Lower leg skin (tissue), 4 donors: Measurements from ENCODE around the gene ANXA11. TPM values are rescaled to one million over a fixed set of nuclear protein-coding genes. Genes with fewer than 3 reads are reported as not detected.
"Not testable (repeated sequence)": the region's sequence is repeated elsewhere in the genome, so short reads cannot be mapped to it uniquely, and the experiment has no call there.

Experiments
- DNase-seq, 2 donors: peaks; one replicate each; pipeline ENCODE4 v3.0.0-alpha.2; 2019; ENCODE audit warnings: low spot score in 2 of 2
- H3K4me3 ChIP-seq: fragments of 200-600 bp; sonication (generic); 2 replicates; pipeline ENCODE4 v1.5.1; 2017; ENCODE audit warnings: mild to moderate bottlenecking, low read depth; ENCODE audit not compliant: poor library complexity, severe bottlenecking
- POLR2A ChIP-seq, 2 donors: fragments of 450-650 bp; IDR thresholded peaks; one replicate each; pipeline ENCODE4 v1.6.1; 2016 to 2017; ENCODE audit warnings: antibody characterized with exemption in 2 of 2, mild to moderate bottlenecking in 1 of 2, moderate library complexity in 1 of 2
- WGBS, 2 donors: methylation state at CpG; one replicate each; pipeline ENCODE4 v1.1.5; 2018; 5-methylcytosine and 5-hydroxymethylcytosine counted together
- intact Hi-C: fragments of 100-400 bp; cut with DNase I; formaldehyde crosslinking; loops from one replicate; pipeline ENCODE4 v1.15.0; 2023; ENCODE audit warnings: low total_unique reads
- total RNA-seq, 4 donors: library from RNA; depleted of rRNA; stranded (reverse); fragments of >200 nt; gene quantifications; one replicate each; pipeline ENCODE4 v1.1.0, GENCODE V29; 2016
- TF ChIP-seq, protein P1 (sequence below), 3 donors: fragments of 450-650 bp; IDR thresholded peaks; one replicate each; pipeline ENCODE4 v1.5.1; 2016; ENCODE audit warnings: antibody characterized with exemption in 3 of 3, mild to moderate bottlenecking in 3 of 3, moderate library complexity in 2 of 3

Gene ANXA11
- total RNA-seq: 100 to 1,000 TPM in 2 of 4 donors, 10 to 100 TPM in 2; 68.4 to 109 (median 100) TPM

DNA sequence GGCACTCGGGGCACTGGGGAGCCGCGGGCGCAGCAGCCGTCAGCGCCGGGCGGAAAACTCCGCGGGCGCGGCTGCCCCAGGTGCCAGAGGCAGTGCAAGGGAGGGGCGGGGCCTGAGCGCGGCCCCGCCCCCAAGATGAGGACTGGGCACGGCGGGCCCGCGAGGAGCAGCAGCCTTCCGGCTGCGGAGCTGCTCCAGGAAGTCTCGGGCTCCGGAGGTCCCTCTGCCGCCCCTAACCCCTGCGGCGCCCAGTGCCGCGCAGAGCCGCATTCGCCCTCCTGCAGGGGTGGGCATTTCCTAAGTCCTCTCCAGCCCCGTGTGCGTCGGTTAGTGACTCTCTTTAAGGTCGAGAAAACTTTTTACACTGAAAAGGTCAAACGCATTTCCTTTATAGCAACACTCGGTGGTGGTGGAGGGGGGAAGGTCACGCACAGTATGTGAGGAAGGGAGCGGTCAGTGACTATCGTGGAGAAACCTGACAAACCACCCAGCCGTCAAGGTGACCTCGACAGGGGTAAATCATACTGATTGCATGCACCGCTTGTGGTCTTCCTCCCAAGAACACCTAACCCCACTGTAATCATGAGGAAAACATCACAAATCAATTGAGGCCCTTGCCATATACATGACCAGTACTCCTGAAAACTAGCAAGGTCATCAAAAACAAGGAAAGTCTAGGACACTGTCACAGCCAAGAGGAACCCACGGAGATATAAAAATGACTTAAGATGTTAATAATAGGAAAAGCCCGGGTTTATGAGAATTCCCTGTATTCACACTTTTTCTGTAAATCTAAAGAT is at the start of gene ANXA11:
Gene ANXA11 (minus strand): TSS at position 61 of the 800 bp plus-strand sequence. CDS start 32,676 bp downstream, outside the sequence.
- peak within 1 kb of the TSS; percentile 93 for H3K4me3 ChIP-seq
- intact Hi-C loops: loop anchor here (5.0 kb wide), 1 partner anchor 53 kb away; no protein-coding TSS in a partner anchor
- TF ChIP-seq, protein P1, sequence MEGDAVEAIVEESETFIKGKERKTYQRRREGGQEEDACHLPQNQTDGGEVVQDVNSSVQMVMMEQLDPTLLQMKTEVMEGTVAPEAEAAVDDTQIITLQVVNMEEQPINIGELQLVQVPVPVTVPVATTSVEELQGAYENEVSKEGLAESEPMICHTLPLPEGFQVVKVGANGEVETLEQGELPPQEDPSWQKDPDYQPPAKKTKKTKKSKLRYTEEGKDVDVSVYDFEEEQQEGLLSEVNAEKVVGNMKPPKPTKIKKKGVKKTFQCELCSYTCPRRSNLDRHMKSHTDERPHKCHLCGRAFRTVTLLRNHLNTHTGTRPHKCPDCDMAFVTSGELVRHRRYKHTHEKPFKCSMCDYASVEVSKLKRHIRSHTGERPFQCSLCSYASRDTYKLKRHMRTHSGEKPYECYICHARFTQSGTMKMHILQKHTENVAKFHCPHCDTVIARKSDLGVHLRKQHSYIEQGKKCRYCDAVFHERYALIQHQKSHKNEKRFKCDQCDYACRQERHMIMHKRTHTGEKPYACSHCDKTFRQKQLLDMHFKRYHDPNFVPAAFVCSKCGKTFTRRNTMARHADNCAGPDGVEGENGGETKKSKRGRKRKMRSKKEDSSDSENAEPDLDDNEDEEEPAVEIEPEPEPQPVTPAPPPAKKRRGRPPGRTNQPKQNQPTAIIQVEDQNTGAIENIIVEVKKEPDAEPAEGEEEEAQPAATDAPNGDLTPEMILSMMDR (IDR thresholded peaks at IDR 0.05): no peak
- peak in 1 of 2 donors; percentile 63 for TF ChIP-seq POLR2A (IDR thresholded peaks at IDR 0.05)
- DNase-seq: peak; percentile 76 to 96
- WGBS, 2 donors: 4 to 5% methylated on average over 22 to 34 of the region's 45 CpGs

GRCh38 chr10:80254726-80255125 is 49.4 kb upstream of the ANXA11 start:
- intact Hi-C loops, DNase-seq, H3K4me3 ChIP-seq: not testable (repeated sequence)
- no CpG with 5 or more reads among the region's 2 CpGs for WGBS, 2 donors

DNA sequence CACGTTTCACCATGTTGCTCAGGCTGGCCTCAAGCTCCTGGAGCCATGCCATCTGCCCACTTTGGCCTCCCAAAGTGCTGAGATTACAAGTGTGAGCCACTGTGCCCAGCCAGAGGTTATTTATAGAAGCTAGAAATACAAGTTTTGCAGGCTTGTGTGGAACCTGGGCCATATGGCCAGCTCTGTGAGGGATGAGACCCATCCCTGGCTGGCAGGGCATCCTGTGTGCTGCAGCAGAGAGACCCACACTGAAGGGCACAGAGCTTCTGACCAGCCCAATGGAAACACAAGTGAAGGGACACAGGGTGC is 48.6 kb upstream of the ANXA11 start:
- WGBS, 2 donors: 39 to 43% methylated on average over 1 of the region's 1 CpG
- intact Hi-C loops, H3K4me3 ChIP-seq, DNase-seq: not testable (repeated sequence)

GRCh38 chr10:80253266-80253962 is 48.1 kb upstream of the ANXA11 start:
- TF ChIP-seq POLR2A (IDR thresholded peaks at IDR 0.05): no peak
- TF ChIP-seq, protein P1 (IDR thresholded peaks at IDR 0.05): no peak
- DNase-seq: no peak
- H3K4me3 ChIP-seq: no peak overlapping the region
- intact Hi-C loops: no loop called here
- WGBS, 2 donors: 75 to 83% methylated on average over 5 of the region's 5 CpGs

DNA sequence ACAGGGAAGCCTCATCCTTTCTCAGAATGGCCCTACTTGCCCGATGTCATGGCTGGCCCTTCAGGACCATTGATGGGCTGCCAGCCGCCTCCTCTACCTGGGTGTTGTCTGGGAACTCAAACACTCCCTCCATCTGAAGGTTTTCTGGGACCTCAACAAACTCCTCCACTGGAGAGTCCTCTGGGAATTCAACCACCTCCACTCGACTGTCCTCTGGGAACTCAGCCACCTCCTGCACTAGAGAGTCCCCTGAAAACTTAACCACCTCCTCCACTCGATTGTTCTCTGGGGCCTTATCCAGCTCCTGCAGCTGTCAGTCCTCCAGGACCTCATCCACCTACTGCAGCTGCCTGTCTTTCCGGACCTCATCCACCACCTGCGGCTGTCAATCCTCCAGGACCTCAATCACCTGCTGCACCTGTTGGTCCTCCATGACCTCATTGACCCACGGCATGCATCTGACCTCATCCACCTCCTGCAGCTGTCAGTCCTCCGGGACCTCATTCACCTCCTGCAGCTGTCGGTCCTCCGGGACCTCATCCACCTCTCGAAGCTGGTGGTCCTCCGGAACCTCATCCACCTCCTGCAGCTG is 47.1 kb upstream of the ANXA11 start:
- DNase-seq: no peak
- H3K4me3 ChIP-seq: no peak overlapping the region
- intact Hi-C loops: no loop called here
- 92 to 93% methylated on average over 12 of the region's 12 CpGs for WGBS, 2 donors
- TF ChIP-seq POLR2A (IDR thresholded peaks at IDR 0.05): no peak
- TF ChIP-seq, protein P1 (IDR thresholded peaks at IDR 0.05): no peak

- intact Hi-C loops, H3K4me3 ChIP-seq, DNase-seq: not testable (repeated sequence)
- 76 to 79% methylated on average over 3 of the region's 4 CpGs for WGBS, 2 donors
These were observed 46.5 kb upstream of the ANXA11 start for GRCh38 chr10:80251703-80252280.

GRCh38 chr10:80250399-80250798 is 45.1 kb upstream of the ANXA11 start:
- H3K4me3 ChIP-seq, DNase-seq, intact Hi-C loops: not testable (repeated sequence)
- WGBS, 2 donors: no CpG with 5 or more reads among the region's 1 CpG

GRCh38 chr10:80249906-80250305 is 44.6 kb upstream of the ANXA11 start:
- H3K4me3 ChIP-seq, DNase-seq, intact Hi-C loops: not testable (repeated sequence)
- WGBS, 2 donors: 20% methylated on average over 2 of the region's 4 CpGs; no CpG with 5 or more reads in 1 of the 2 donors

DNA sequence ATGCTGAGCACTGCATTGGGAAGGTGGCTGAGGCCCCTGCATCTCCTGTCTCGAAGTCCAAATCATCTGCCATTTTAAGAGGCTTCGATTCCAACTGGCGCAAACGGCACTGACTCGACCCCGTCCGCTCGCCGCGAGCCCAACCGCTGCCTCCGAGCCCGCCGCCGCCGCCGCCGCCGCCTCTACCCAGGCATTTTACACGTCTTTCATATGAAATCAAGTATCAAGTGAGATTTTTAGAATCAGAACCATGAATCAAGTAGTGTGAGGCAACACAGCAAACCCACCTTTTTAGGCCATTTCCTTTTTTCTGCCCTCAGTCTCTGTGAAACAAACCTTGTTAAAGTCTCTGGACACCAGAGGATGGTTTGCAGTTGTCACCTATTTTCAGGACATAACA is 42.3 kb upstream of the ANXA11 start:
- intact Hi-C loops, DNase-seq, H3K4me3 ChIP-seq: not testable (repeated sequence)
- 95 to 98% methylated on average over 15 to 19 of the region's 20 CpGs for WGBS, 2 donors

DNA sequence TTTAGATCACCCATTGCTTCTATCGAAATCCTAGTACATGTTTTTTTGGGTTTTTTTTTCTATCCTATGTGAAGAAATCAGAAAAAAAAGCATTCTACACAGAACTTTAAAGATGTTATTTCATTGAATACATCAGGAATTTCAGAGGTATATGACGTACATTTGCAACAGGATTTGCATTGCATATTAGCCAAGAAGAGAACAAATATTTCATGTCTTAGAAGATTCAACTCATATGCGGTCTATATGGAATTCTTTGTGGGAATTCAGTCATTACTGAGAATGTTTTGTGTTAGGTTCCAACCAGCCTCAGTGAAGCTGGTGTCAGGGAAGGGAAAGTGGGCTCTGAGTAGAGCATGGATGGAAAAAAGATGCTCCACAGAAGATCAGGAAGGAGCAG is 39.0 kb upstream of the ANXA11 start:
- WGBS, 2 donors: 70 to 74% methylated on average over 3 of the region's 3 CpGs
- intact Hi-C loops, H3K4me3 ChIP-seq, DNase-seq: not testable (repeated sequence)

DNA sequence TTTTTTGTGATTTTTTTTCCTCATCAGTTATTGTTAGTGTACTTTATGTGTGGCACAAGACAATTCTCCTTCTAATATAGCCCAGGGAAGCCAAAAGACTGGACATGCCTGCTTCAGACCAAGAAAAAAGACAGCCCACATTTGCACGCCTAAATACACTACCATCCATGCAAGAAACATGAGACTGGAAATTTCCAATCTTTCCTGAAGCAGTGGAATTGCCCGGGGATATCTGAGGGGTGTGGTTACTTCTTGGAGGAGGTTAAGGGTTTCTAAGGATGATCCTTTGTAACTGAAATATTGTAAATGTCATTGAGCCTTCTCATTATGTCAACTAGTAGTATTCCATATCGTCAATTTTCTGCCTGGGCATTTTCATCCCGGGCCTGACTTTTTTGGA is 37.0 kb upstream of the ANXA11 start:
- 34 to 58% methylated on average over 3 of the region's 4 CpGs for WGBS, 2 donors
- DNase-seq, H3K4me3 ChIP-seq, intact Hi-C loops: not testable (repeated sequence)
